ENCODE results near the gene OASL. TPM values are rescaled to one million over a fixed set of nuclear protein-coding genes. Genes with fewer than 3 reads are reported as not detected.

The OASL gene
- total RNA-seq, 4 donors from 2014 or later = 0.26 to 0.75 (median 0.46) TPM

DNA sequence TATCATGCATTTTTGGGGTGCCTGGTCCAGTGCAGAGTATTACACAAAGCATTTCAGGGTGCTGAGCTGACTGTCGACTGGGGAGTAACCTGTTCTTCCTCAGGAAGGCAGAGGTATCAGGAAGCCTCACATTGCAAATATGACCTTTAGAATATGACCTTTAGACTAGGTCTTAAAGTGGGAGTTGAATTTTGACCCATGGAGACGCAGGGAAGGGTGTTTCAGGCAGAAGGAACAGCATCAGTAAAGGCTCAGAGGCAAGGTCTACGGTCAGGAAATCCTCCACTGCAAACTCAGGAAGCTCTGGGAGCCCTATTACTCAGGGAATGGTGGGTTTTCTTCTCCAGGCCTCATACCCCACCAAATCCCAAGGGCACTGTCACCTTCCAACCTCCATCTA, 49.4 kb downstream of the OASL start:
- Histone ChIP-seq H3K27me3 (no peaks in the 10 kb centered on the region), H3K4me3 (no peak overlapping the region), H3K27ac (replicated peaks in 1 of 4) (no peak overlapping the region), H3K9me3 (no peaks in the 10 kb centered on the region), H3K4me1 (no peaks in the 10 kb centered on the region), H3K36me3 (no peaks in the 10 kb centered on the region)
- WGBS = 80% methylated on average over 3 of the region's 3 CpGs
- intact Hi-C loops (cut with DNase I) = no loop called here
- TF ChIP-seq POLR2AphosphoS5 (IDR thresholded peaks at IDR 0.05) = no peak
- TF ChIP-seq EP300 (IDR thresholded peaks at IDR 0.05) = no peak
- TF ChIP-seq, protein P1, sequence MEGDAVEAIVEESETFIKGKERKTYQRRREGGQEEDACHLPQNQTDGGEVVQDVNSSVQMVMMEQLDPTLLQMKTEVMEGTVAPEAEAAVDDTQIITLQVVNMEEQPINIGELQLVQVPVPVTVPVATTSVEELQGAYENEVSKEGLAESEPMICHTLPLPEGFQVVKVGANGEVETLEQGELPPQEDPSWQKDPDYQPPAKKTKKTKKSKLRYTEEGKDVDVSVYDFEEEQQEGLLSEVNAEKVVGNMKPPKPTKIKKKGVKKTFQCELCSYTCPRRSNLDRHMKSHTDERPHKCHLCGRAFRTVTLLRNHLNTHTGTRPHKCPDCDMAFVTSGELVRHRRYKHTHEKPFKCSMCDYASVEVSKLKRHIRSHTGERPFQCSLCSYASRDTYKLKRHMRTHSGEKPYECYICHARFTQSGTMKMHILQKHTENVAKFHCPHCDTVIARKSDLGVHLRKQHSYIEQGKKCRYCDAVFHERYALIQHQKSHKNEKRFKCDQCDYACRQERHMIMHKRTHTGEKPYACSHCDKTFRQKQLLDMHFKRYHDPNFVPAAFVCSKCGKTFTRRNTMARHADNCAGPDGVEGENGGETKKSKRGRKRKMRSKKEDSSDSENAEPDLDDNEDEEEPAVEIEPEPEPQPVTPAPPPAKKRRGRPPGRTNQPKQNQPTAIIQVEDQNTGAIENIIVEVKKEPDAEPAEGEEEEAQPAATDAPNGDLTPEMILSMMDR (IDR thresholded peaks at IDR 0.05) = no peak
- no peak for TF ChIP-seq POLR2A (IDR thresholded peaks at IDR 0.05; ENCODE audit: low read depth)
- DNase-seq (ENCODE audit: extremely low spot score) = no peak

DNA sequence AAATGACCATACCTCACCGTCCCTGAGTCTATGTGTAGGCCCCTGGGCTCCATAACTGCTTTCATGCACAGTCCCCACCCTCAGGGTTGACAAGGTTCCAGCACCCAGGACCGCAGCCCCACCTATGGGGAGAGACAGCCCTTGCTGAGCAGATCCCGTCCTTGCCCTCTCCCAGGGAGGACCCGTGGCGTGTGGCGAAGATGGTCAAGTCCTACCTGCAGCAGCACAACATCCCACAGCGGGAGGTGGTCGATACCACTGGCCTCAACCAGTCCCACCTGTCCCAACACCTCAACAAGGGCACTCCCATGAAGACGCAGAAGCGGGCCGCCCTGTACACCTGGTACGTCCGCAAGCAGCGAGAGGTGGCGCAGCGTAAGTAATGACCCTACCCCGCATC, 50.4 kb downstream of the OASL start:
- H3K4me1 ChIP-seq = no peaks in the 10 kb centered on the region
- TF ChIP-seq EP300 (IDR thresholded peaks at IDR 0.05) (no peak), POLR2AphosphoS5 (IDR thresholded peaks at IDR 0.05) (no peak)
- TF ChIP-seq, protein P1 (IDR thresholded peaks at IDR 0.05) = no peak
- H3K27me3 ChIP-seq = no peaks in the 10 kb centered on the region
- WGBS = 85% methylated on average over 7 of the region's 17 CpGs
- no peak for DNase-seq (ENCODE audit: extremely low spot score)
- H3K9me3 ChIP-seq = no peaks in the 10 kb centered on the region
- no peak overlapping the region for H3K27ac ChIP-seq (replicated peaks in 1 of 4)
- no peak overlapping the region for H3K4me3 ChIP-seq
- intact Hi-C loops (cut with DNase I) = no loop called here
- H3K36me3 ChIP-seq = no peaks in the 10 kb centered on the region

DNA sequence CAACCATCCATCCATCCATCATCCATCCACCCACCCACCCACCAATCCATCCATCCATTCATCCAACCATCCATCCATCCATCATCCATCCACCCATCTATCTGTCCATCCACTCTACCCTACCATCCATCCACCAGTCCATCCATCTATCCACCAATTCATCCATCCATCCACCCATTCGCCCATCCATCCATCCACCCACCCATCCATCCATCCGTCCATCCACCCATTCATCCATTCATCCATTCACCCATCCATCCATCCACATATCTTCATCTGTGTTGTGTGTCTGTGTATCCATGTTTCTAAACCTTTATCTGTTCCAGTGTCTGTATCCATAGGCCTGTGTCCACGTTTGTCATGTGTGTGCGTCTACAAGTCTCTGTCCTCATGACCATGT, 50.8 kb downstream of the OASL start:
- no peaks in the 10 kb centered on the region for H3K36me3 ChIP-seq
- no peaks in the 10 kb centered on the region for H3K27me3 ChIP-seq
- 86% methylated on average over 4 of the region's 4 CpGs for WGBS
- DNase-seq (ENCODE audit: extremely low spot score) = no peak
- no peaks in the 10 kb centered on the region for H3K9me3 ChIP-seq
- H3K4me1 ChIP-seq = no peaks in the 10 kb centered on the region
- no peak overlapping the region for H3K4me3 ChIP-seq
- no peak overlapping the region for H3K27ac ChIP-seq (replicated peaks in 1 of 4)
- intact Hi-C loops (cut with DNase I) = no loop called here
- no peak for TF ChIP-seq EP300 (IDR thresholded peaks at IDR 0.05)
- TF ChIP-seq, protein P1 (IDR thresholded peaks at IDR 0.05) = no peak
- no peak for TF ChIP-seq POLR2A (IDR thresholded peaks at IDR 0.05; ENCODE audit: low read depth)
- TF ChIP-seq POLR2AphosphoS5 (IDR thresholded peaks at IDR 0.05) = no peak

DNA sequence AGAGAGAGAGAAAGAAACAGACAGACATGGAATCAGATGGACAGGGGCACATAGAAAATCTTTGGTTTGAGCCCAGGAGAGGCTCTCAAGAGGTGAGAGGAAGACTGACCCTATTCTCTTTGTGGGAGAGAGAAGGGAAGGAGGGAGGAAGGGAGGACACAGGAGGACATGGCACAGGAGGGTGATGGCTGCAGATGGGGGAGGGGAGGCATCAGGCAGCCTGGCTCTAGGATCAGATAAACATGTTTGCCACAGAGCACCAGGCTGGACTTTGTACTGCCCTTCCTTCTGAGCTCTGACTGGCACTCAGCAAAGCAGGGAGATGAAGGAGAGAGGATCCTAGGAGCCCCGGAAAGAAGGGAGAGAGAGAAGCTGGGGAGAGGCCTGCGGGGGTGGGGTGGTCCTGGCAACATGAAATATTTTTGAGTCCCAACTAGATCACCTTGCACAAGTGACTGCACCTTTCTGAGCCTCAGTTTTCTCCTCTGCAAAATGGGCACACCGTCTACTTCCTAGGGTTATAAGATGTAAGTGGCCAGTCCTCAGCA, 54.6 kb downstream of the OASL start:
- Histone ChIP-seq H3K27me3 (peaks cover 0 to 9% (median 0%) of the 10 kb centered on the region in 4 donors), H3K4me1 (no peaks in the 10 kb centered on the region), H3K36me3 (no peaks in the 10 kb centered on the region), H3K27ac (replicated peaks in 1 of 4) (no peak overlapping the region), H3K4me3 (no peak overlapping the region), H3K9me3 (no peaks in the 10 kb centered on the region)
- intact Hi-C loops (cut with DNase I) = no loop called here
- WGBS = 82% methylated on average over 3 of the region's 3 CpGs
- TF ChIP-seq, protein P1 (IDR thresholded peaks at IDR 0.05) = no peak
- TF ChIP-seq POLR2A (IDR thresholded peaks at IDR 0.05; ENCODE audit: low read depth) (no peak), EP300 (IDR thresholded peaks at IDR 0.05) (no peak), POLR2AphosphoS5 (IDR thresholded peaks at IDR 0.05) (no peak)
- DNase-seq (ENCODE audit: extremely low spot score) = no peak

DNA sequence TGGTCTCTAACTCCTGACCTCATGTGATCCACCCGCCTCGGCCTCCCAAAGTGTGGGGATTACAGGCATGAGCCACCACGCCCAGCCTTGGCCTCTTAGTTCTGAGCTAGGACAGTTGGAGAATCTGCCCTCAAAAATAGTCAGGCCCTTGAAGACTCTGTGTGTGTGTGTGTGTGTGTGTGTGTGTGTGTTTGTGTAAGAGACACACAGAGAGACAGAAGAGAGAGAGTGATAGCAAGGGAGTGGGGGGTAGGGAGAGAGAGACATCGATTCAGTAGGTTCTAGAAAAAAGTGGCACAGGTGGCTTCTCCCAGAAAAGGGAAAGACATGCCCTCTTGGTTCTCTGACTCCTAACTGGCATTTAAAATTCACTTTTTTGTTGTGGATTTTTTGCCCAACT, 55.3 kb downstream of the OASL start:
- intact Hi-C loops (cut with DNase I) = no loop called here
- TF ChIP-seq, protein P1 (IDR thresholded peaks at IDR 0.05) = no peak
- TF ChIP-seq POLR2A (IDR thresholded peaks at IDR 0.05; ENCODE audit: low read depth) (no peak), POLR2AphosphoS5 (IDR thresholded peaks at IDR 0.05) (no peak), EP300 (IDR thresholded peaks at IDR 0.05) (no peak)
- peaks cover 0 to 1% (median under 1%) of the 10 kb centered on the region in 4 donors for H3K4me1 ChIP-seq
- H3K9me3 ChIP-seq = no peaks in the 10 kb centered on the region
- no peaks in the 10 kb centered on the region for H3K36me3 ChIP-seq
- no peak for DNase-seq (ENCODE audit: extremely low spot score)
- H3K27me3 ChIP-seq = peaks cover 0 to 9% (median 0%) of the 10 kb centered on the region in 4 donors
- H3K27ac ChIP-seq (replicated peaks in 1 of 4) = no peak overlapping the region
- H3K4me3 ChIP-seq = no peak overlapping the region
- 79% methylated on average over 4 of the region's 4 CpGs for WGBS
